Measurements from ENCODE around the gene PPARGC1A. TPM values are rescaled to one million over a fixed set of nuclear protein-coding genes. Genes with fewer than 3 reads are reported as not detected.

Gene PPARGC1A
- total and polyA plus RNA-seq, 2 donors (not counting 3 experiments of a cell fraction or from before 2014, with no cell fraction given), result not detected

- BruUV-seq (replicated peaks), result no TSS peak
- Histone ChIP-seq H3K27ac (ENCODE audit: insufficient read depth, low read depth, low read length) (no peak overlapping the region), H3K9me3 (replicated peaks; ENCODE audit: control insufficient read depth, insufficient read depth, low read length) (no peaks in the 10 kb centered on the region), H3K36me3 (ENCODE audit: control insufficient read depth in 2 of 2, extremely low read depth in 1 of 2, insufficient read depth in 2 of 2, low read length in 2 of 2) (no peaks in the 10 kb centered on the region), H3K27me3 (ENCODE audit: control insufficient read depth in 2 of 2, insufficient read depth in 2 of 2, low read length in 2 of 2) (no peaks in the 10 kb centered on the region), H3K4me1 (ENCODE audit: control insufficient read depth, extremely low read depth, insufficient read depth, low read length) (no peaks in the 10 kb centered on the region), H3K4me2 (ENCODE audit: insufficient read depth, low read length) (no peak overlapping the region), H3K4me3 (replicated peaks in 1 of 3; ENCODE audit: insufficient read depth in 1 of 3, low read depth in 1 of 3, low read length in 3 of 3) (no peak overlapping the region), H3K79me2 (ENCODE audit: control insufficient read depth, insufficient read depth, low read length) (no peaks in the 10 kb centered on the region), H2AFZ (ENCODE audit: low read depth, low read length) (no peak overlapping the region), H3K9me1 (replicated peaks; ENCODE audit: control insufficient read depth, extremely low read depth, insufficient read depth, low read length) (no peaks in the 10 kb centered on the region), H4K20me1 (replicated peaks; ENCODE audit: control insufficient read depth, extremely low read depth, insufficient read depth, low read length) (no peaks in the 10 kb centered on the region), H3K9ac (replicated peaks; ENCODE audit: extremely low read depth, insufficient read depth, low read length) (no peak overlapping the region)
- dilution Hi-C loops (cut with MboI; ENCODE audit: extremely low pct_ligation_motif_present, low sequenced_read_pairs), result no loop called here
- DNase-seq (ENCODE audit: low read depth, low spot score) (no peak), FAIRE-seq (no peak)
- TF ChIP-seq MYC (IDR thresholded peaks at IDR 0.05; ENCODE audit: low read depth, low read length) (no peak), POLR2A (IDR thresholded peaks at IDR 0.05; ENCODE audit: low read depth, low read length) (no peak), JUN (IDR thresholded peaks at IDR 0.05; ENCODE audit: borderline replicate concordance, insufficient read depth, insufficient read length, low read depth) (no peak), MAX (IDR thresholded peaks at IDR 0.05; ENCODE audit: insufficient read depth, insufficient read length) (no peak), EZH2 (IDR thresholded peaks at IDR 0.05; ENCODE audit: borderline replicate concordance, low read depth, low read length, severe bottlenecking) (no peak), CTCF (IDR thresholded peaks at IDR 0.05; ENCODE audit: extremely low read depth in 1 of 2, insufficient read depth in 1 of 2, low read depth in 1 of 2, low read length in 2 of 2) (no peak), GATA2 (IDR thresholded peaks at IDR 0.05; ENCODE audit: insufficient read depth, insufficient read length, low read depth, low read length) (no peak), FOS (IDR thresholded peaks at IDR 0.05; ENCODE audit: borderline replicate concordance, insufficient read depth, low read length) (no peak), POLR2AphosphoS5 (IDR thresholded peaks at IDR 0.05; ENCODE audit: insufficient read depth, low read depth, low read length) (no peak)
- ChIA-PET POLR2A (no interaction called here), CTCF (no interaction called here)
- intact Hi-C loops (cut with micrococcal nuclease), result no loop called here
Measured at GRCh38 chr4:23915459-23916132, 25.7 kb upstream of the PPARGC1A start.
